ENCODE data around the gene TOMM40L.

The TOMM40L gene

DNA sequence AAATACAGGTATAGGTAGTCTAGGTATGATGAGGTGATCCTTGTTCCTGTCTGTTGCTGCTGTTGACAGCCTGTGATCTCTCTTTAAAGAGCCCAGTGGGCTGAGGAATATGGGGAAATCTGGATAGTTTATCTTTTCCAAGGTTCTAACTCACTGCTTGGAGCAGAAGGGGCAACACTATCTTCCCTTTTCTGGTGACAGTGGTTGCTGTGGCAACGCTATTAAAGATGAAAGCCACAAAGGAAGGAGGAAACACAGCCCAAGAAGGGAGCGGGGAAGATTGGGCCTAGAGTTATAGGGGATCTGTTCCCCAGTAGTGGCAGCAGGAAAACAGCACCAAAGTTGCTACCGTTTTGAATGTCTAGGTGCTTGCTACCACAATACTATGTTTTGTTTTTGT lies 41.5 kb downstream of the TOMM40L start:
- no peak overlapping the region for H3K4me3 ChIP-seq (ENCODE audit: low read depth, low read length)
- TF ChIP-seq, protein P1, sequence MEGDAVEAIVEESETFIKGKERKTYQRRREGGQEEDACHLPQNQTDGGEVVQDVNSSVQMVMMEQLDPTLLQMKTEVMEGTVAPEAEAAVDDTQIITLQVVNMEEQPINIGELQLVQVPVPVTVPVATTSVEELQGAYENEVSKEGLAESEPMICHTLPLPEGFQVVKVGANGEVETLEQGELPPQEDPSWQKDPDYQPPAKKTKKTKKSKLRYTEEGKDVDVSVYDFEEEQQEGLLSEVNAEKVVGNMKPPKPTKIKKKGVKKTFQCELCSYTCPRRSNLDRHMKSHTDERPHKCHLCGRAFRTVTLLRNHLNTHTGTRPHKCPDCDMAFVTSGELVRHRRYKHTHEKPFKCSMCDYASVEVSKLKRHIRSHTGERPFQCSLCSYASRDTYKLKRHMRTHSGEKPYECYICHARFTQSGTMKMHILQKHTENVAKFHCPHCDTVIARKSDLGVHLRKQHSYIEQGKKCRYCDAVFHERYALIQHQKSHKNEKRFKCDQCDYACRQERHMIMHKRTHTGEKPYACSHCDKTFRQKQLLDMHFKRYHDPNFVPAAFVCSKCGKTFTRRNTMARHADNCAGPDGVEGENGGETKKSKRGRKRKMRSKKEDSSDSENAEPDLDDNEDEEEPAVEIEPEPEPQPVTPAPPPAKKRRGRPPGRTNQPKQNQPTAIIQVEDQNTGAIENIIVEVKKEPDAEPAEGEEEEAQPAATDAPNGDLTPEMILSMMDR (IDR thresholded peaks at IDR 0.05; ENCODE audit: borderline replicate concordance, insufficient read depth, low read depth, low read length), result no peak

DNA sequence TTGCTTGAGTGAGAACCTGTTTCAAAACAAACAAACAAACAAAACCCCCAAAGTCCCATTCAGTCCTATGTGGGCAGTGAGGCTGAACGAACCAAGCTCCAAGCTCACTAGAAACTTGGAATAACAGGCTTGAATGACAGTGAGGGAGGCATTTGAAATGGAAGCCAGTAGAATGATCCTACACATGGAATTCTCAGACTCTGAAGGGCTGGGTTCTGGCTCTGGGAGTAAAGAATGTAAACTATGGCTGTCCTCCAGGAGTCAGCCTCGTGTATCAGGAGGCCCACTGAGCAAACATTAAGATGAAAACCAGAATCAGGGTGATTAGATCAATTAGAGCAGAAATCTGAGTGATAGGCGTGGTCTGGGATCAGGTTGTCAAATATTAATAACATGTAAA lies 47.5 kb downstream of the TOMM40L start:
- no peak overlapping the region for H3K4me3 ChIP-seq (ENCODE audit: low read depth, low read length)
- TF ChIP-seq, protein P1 (IDR thresholded peaks at IDR 0.05; ENCODE audit: borderline replicate concordance, insufficient read depth, low read depth, low read length), result no peak

DNA sequence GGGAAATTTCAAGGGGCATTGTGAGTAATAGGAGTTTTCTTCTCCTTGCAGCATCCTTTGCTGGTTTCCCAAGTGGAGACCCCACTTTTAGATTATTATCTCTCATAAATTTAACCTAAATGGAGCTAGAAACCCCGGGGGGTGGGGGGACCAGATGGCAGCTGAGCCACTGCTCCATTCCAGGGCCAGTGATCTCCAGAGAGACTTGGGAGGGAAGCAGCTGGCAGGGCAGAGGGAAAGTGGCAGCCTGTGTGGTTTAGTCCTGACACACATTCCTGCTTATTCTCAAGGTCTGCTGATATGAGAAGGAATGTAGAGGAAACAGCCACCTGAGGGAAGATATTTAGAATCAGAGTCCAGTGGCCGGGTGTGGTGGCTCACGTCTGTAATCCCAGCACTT lies 49.0 kb downstream of the TOMM40L start:
- TF ChIP-seq, protein P1 (IDR thresholded peaks at IDR 0.05; ENCODE audit: borderline replicate concordance, insufficient read depth, low read depth, low read length), result no peak
- H3K4me3 ChIP-seq (ENCODE audit: low read depth, low read length), result no peak overlapping the region

All from GM12875 (cell line).